COLO668 (cell line): Measurements from ENCODE around the gene SEC62.
A peak's percentile ranks its signal among the peaks of the same experiment; 100 is the strongest.

Experiments
- DNase-seq: peaks from one replicate; lab custom pipeline; 2025; ENCODE audit not compliant: unreplicated experiment; lab: John Stamatoyannopoulos, UW

Gene SEC62, protein sequence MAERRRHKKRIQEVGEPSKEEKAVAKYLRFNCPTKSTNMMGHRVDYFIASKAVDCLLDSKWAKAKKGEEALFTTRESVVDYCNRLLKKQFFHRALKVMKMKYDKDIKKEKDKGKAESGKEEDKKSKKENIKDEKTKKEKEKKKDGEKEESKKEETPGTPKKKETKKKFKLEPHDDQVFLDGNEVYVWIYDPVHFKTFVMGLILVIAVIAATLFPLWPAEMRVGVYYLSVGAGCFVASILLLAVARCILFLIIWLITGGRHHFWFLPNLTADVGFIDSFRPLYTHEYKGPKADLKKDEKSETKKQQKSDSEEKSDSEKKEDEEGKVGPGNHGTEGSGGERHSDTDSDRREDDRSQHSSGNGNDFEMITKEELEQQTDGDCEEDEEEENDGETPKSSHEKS

DNA sequence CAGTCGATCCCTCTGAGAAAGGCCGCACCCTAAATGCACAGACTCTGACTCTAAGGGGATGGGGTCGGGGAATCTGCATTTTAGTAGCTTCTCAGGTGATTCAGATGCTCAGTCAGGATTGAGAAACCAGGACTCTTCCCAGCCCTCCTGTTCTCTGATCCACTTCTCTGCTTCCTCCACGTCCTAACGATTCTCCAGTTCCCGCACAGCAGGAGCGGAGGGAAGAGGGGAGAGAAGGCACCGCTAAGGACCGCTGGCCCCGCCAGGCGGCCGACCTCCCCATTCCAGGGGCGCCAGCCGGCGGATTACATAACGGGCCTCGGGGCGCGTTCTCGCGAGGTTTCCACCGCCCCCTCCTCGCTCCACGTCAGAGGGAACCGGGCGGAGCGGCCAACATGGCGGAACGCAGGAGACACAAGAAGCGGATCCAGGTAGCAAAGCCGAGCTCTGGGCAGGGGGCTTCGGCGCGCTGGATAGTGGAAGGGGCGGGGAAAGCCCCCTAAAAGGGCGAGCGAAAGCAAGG lies at the start of gene SEC62:
TSS of gene SEC62 (plus strand) at position 380 of the 523 bp plus-strand sequence. CDS start at position 396, 16 bp downstream.
- peak; percentile 92 for DNase-seq

DNA sequence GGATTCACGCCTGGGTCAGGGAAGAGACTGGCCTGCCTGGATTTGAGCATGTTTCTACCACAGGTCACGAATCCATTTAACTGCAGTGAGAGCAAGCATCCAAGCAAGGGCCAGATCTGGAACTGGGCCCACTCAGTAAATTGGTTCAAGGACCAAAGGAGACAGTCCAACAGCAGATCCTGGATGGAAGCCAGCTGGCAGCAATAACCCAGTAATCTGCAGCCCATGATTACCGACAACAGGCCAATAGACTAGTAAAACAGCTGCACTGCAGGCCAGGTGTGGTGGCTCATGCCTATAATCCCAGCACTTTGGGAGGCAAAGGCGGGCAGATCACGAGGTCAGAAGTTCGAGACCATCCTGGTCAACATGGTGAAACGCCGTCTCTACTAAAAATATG lies 43.4 kb upstream of the SEC62 start:
- DNase-seq = peak; percentile 15

DNA sequence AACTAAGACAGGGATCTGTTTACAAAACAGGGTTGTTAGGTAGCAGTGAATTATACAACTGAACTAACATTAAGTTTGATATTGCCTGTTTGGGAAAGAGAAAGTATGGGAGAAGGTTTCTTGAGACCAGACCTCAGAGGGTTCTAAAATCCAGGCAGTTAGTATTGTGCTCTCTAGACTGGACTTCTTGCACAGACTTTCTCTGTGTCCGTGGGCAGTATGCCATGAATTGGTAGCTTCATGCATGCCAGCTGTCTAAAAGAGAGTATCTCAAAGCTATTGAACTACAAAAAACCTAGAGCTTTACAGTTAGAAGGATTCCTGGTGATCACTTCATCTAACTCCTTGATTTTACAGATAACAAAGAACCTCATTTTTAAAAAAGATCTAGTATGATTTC lies 42.8 kb upstream of the SEC62 start:
- DNase-seq = no peak

DNA sequence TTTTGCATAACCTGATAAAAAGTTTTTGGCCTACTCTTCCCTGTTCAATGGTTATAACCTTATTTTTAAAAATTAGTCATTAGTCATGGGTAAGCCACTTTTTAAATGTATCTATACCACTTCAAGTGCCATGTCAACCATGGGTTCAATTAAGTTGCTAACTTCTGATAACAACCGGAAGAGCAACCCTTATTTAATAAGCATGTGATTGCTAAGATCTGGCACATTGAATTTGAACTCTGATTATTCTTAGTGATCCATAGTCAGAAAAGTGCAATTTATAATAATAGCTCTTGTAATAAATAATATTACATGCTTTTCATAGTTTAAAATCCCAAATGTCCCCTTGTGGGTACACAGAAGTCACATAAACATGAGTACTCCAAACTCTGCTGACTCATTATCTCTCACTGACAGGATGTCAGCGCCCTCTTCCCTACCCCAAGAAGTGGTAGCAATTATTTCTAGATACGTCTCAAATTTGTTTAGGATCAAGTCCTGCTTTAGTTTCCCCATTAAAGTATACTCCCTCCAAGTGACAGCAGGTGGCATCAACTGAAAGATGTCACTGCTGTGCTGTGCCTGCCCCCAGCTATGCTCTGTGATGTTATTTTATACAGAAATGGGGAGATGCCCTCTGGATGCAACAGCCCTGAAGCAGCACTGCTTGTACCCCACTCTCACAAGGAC lies 36.6 kb upstream of the SEC62 start:
- DNase-seq = no peak

DNA sequence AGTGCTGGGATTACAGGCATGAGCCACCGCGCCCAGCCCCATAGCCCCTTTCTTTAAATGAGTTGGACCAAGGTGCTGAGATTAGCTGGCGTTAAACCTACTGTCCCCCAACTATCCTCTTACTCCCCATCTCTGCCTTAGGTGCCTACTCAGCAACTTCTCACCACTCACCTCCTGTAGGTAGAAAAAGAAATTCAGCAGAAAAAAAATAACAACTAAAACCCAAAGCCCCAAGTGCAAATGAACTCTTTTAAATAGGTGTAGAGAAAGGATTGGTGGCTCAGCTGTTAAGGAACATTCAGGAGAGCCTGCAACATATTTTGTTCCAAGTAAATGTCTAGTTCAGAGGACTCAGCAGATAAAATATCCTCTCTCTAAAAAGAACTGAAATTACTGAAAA lies 35.8 kb upstream of the SEC62 start:
- no peak for DNase-seq

DNA sequence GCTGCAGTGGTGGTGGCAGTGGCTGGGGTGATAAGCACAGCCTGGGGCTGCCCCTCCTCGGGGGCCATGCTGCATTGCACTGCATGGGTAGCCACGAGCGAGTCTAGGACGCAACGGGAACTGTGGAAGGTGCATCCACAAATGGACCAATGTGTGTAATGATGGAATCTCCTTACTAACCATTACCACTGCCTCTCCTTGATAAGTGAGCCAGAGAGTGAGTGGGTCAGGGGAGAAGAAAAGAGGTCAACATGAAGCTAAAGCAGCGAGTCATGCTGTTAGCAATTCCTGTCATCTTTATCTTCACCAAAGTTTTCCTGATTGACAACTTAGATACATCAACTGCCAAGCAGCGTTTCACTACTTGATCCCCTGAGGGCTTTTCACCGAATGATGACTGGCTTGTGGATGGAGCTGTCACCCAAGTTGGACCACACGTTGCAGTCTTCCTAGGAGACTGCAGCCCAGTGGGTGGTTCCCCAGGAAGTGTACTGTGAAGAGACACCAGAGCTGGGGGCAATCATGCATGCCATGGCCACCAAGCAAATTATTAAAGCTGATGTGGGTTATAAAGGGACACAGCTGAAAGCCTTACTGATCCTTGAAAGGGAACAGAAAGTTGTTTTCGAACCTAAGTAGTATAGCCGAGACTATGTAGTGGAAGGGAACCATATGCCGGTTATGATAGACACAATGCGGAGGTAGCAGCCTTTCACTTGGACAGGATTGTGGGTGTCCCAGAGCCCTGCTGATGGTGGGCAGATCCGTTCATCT lies 34.7 kb upstream of the SEC62 start:
- no peak for DNase-seq

DNA sequence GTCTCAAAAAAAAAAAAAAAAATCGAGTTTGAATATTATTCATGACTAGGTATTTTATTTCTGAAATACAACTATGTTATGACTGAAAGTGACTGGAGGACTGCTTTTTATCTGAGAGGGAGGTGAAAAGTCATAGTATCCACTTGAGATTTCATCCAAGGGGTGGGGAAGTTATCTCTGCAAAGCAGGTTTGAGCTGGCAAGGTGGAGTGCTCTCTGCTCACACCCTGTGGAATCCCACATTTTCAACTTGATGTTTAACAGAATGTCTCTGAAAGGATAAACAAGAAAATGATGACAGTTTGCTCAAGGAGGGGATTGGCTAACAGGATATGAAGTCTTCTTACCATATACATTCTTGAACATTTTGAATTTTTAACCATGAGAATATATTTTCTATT lies 27.3 kb upstream of the SEC62 start:
- no peak for DNase-seq

DNA sequence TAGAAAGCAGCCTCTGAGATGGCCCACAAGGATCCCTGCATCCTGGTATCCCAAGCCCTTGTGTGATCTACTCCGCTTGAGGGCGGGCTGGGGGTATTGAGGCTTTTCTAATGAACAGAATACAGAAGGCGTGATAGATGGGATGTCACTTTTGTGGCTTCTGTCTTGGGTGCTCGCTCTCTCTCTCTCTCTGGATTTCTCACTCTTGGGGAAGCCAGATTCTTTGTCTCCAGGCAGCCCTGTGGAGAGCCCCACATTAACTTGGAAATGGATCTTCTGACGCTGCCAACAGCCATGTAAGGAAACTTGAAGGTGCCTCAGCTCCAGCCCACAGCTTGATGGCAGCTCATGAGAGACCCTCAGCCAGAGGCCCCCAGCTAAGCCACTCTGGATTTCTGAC lies 26.9 kb upstream of the SEC62 start:
- DNase-seq = no peak

DNA sequence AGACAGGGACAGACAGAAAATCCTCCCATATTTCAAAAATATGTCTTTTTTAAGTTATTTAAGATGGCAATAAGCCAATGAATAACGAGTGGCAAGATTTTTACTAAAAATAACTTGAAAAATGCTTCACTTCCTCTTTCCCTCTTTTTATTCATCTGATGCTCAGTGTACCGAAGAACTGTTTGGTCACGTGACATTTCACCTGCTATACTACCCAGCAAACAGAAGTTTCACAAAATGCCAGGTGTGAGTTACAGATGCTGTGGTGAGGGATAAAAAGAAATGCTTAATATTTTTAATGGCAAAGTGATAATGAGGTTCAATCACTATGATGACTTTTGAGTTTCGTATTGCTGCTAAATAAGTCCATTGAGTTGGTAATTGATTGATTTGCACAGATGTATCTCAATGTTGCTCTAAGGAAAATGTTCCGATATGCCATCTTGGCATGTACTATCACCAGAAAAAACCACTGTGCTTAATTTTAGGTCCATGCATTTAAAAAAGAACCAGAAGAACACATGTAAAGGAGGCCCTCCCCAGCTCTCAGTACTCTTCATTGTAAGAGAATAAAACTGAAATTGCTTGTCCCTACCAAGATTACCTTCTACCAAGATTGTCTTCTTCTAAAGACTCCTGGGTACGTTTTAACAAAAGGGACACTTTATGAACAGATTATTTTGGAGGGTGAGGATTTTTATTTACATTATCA lies 26.0 kb upstream of the SEC62 start:
- DNase-seq = no peak

DNA sequence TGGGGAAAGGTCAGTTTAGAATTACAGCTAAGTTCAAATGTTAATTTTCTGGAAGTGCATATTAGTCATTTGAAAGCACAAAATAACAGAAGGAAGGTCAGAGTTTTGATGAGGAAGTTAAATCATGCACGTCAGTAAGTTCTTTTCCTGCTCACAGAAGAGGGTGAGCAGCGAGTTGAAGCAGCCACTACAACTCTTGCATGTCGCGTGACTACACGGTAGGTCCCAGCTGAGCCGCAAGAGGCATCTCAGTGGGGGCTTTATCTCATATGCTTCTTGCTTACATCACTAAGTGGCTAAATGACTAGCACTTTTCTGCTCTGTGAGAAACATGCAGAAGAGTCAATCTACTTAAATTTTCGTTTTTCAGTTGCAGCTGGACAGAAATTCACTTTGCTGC lies 21.3 kb upstream of the SEC62 start:
- no peak for DNase-seq

DNA sequence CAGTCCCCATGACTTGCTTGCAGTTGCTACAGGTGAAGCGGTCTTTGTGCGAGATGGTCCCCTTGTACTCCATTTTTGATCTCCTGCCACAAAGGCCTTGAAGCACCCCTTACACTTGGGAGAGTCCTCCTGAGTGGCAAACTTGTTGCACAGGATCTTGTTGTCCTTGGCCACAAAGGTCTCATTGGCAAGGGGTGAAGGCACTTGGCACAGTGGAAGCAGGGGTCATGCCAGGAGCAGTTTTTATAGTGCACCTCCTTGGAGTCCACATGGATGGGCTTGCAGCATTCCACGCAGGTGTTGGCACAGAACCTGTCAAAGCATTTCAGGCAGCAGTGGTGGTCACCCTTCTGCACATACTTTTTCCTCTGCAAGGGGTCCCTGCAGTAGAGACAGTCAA lies 20.3 kb upstream of the SEC62 start:
- no peak for DNase-seq

DNA sequence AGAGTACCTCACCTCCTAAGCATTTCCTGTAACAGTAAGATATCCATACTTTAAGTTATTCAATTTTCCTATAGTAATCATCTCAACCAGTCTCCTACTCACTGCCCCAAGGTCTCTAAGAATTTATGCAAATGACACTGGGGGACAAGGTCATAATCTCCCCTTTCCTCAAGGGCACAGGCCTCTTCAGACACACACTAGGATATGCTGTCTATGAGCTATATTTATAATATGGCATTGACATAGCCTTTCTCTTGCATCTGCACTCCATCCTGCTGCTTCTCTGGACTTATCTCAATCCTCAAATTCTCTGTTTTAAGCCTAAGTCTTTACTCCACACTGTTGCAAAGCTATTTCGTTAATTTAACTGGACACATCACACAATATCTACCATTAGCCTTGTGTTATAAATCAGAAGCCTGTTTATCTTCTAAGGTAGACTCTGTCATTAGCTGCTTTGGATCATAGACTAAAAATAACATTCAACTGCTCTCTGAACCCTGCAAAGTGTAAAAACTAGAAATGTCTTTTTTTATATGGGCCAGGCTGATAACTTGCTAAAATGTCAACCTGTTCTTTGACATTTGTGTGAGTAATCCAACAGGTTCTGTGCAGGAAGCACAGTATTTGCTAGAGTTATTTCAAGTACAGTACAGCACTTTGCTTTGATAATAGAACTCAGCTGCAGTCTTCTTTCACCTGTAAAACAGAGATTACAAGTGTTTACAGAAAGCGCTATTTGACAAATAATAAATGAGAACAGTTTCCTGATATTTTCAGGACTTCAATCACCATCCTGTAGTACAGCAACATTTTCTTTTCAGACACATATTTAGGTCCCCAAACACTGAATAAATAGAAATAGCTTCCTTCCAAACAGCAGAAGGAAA lies 17.8 kb upstream of the SEC62 start:
- no peak for DNase-seq

DNA sequence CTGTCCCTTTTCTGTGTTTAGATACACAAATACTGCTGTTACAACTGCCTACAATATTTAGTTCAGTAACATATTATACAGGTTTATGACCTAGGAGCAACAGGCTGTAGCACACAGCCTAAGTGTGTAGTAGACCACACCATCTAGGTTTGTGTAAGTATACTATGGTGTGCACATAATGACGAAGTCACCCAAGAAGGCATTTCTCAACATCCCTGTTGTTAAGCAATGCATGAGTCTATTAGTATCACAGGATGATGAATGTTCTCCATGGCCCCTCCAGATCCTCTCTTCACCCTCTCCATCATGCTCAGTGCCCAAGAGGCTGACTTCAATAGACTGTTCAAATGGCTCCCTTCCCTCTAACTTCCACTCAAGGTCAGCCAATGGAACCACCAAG lies 14.6 kb upstream of the SEC62 start:
- no peak for DNase-seq

DNA sequence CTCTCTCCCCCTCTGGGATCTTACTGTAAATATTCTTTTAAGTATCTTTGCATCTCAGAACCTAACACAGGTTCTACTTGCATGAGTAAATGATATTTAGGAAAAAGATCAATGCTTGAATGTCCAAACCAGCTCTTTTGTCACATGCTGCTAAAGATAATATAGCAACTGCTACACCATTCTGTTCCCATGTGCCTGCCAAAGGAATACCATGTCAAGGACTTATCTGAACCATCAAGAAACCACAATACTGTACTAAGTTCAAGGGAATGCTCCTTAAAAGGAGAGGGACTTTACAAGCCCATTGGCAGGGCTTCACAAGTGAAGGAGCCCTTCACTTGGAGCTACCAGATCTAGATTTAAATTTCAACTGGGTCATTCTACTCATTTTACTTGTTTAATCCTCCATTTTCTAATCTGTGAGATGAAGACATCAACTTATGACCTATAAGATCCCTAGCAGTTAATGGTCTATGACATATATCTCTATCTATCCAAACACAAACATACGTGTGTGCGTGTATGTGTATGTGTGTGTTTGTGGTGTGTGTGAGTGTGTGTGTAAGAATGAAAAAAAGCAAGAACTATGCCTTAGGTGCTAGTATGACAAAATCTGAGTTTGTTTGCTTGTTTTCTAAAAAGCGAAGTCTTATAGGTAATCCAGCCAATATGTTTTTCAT lies 13.0 kb upstream of the SEC62 start:
- no peak for DNase-seq

DNA sequence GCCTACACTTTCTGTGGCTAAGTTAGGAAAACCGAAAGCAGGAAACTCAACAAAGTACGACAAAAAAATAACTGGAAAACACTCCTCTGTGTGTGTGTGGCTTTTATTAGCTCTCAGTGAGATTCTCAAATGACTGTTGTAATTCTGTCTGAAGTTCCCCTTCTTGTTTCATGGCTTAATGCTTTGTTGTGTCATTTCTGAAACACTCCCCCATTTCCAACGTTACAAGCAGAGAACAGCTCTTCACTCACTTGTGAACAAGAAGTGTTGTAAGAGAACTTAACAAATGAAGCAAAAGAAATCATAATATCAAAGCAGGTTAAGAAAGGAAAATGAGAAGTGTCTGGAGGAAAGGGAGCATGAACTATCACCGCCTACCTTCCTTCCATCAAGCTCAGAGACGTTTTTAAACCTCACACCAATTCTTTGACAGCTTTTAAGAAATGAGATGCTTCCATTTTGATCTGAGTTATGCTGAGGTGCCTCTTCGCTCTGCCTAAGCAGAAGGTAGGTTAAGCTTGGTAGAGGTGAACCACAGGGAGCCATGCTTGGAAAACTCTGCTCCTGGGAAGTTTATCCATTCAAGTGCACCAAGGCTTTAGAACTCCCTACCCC lies 12.4 kb upstream of the SEC62 start:
- DNase-seq = no peak

DNA sequence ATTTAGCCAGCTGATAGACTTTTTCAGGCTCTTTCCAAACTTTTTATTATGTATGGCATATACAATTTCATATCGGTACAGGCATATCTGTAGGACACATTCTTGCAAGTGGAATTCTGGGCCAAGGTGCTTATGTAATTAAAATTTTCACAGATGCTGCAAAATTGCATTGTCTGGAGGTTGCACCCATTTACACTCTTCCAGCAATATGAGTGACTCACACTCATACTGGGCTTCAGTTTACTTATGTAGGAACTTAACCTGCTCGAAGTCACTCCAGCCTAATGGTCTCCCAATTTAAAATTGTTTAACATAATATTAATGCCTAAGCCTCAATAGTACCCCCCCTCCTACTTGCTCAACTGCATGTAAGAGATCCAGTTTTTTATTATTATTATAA lies 11.2 kb upstream of the SEC62 start:
- no peak for DNase-seq

DNA sequence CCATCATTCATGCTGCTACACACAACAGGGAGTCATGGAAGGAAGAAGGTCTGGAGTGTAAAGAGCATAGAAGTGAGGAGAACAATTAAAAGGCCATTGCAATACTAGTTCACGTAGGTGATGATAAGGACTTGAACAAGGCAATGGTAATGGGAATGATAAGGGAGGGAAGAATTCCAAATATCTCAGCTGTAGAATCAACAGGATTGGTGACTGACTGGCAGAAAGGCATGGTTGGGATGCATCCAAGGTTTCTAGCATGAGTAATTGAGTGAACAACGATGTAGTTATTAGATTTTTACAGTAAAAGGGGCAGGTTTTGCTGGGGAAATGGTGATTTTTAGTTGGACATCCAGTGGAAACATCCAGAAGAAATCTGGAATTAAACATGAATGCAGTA lies 2.4 kb upstream of the SEC62 start:
- DNase-seq = no peak

DNA sequence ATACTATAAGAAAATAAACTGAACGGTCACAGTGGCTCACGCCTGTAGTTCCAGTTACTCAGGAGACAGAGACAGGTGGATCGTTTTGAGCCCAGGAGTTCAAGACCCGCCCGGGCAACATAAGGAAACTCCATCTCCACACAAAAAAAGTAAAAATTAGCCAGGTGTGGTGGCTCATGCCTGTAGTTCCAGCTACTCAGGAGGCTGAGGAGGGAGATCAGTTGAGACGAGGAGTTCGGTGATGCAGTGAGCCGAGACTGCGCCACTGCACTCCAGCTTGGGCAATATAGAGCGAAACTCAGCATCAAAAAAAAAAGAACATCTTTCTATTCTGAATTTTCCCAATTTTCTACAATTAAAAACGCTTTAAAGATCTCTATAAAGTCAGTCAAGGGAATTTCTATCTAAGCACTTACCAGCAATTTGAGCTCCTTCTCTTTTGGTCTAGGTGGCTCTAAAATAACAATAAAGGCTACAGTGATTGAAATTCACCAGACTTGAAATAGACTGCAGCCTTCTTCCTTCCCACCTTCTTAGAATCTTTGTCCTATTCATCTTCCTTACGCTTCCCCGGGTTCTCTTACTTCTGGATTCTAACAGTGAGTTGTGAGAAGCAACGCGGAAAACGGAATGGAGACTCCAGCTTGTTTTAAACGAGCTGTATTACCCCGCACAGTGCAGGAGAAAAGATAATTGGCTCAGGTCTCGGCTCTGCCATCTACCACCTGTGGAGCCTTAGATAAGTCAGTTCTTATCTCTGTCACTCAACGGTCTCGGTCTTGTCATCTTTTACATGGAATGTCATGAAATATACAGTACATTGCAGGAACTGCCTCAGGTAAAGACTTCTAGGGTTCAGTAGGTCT lies 812 bp upstream of the SEC62 start:
- DNase-seq = no peak
